ENCODE measurements around the gene MOSPD2. TPM values are rescaled to one million over a fixed set of nuclear protein-coding genes. Genes with fewer than 3 reads are reported as not detected.

MOSPD2 gene
- total RNA-seq, 3 donors from 2014 or later, result 19.7 to 27.8 (median 20.9) TPM

DNA sequence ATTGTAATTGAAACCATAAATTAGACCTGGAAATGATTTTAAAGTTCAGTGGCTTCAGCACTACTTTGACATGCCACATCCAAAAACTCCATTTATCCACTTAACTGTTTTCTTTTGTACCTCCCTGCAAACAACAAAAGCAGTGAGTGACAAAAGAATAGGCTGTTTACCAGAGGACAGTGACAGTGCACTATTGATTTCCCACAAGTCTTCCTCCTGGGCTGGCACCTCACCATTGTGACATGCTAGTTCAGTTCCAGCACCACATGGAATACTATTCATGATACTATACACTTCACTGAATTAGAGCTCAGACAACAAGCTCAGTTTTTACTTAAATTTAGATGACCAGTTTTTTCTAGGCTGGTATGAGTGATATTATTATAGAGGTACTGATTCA is 29.3 kb downstream of the MOSPD2 start:
- no peak for TF ChIP-seq POLR2A (IDR thresholded peaks at IDR 0.05)
- no peak for TF ChIP-seq POLR2AphosphoS5 (IDR thresholded peaks at IDR 0.05)
- TF ChIP-seq, protein P1, sequence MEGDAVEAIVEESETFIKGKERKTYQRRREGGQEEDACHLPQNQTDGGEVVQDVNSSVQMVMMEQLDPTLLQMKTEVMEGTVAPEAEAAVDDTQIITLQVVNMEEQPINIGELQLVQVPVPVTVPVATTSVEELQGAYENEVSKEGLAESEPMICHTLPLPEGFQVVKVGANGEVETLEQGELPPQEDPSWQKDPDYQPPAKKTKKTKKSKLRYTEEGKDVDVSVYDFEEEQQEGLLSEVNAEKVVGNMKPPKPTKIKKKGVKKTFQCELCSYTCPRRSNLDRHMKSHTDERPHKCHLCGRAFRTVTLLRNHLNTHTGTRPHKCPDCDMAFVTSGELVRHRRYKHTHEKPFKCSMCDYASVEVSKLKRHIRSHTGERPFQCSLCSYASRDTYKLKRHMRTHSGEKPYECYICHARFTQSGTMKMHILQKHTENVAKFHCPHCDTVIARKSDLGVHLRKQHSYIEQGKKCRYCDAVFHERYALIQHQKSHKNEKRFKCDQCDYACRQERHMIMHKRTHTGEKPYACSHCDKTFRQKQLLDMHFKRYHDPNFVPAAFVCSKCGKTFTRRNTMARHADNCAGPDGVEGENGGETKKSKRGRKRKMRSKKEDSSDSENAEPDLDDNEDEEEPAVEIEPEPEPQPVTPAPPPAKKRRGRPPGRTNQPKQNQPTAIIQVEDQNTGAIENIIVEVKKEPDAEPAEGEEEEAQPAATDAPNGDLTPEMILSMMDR (IDR thresholded peaks at IDR 0.05), result no peak
- Histone ChIP-seq H3K27me3 (no peaks in the 10 kb centered on the region), H3K9me3 (no peaks in the 10 kb centered on the region), H3K4me1 (no peaks in the 10 kb centered on the region), H3K27ac (no peak overlapping the region), H3K36me3 (no peaks in the 10 kb centered on the region), H3K4me3 (no peak overlapping the region)
- DNase-seq (ENCODE audit: low spot score in 2 of 2), result no peak
- intact Hi-C loops (cut with DNase I; ENCODE audit: low total_unique reads), result no loop called here

DNA sequence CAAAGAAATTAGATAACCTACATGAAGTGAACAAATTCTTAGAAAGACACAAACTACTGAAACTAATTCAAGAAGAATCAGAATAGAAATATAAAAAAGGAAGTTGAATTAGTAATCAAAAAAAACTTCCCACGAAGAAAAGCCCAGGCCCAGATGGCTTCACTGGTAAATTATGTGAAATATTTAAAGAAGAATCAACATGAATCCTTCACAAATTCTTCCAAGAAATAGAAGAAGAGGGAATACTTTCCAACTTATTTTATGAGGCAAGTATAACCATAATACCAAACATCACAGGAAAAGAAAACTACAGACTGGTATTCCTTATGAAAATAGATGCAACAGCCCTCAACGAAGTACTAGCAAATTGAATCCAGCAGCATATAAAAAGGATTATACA is 30.7 kb downstream of the MOSPD2 start:
- no peak overlapping the region for H3K27ac ChIP-seq
- H3K9me3 ChIP-seq, result no peaks in the 10 kb centered on the region
- intact Hi-C loops (cut with DNase I; ENCODE audit: low total_unique reads), result no loop called here
- DNase-seq (ENCODE audit: low spot score in 2 of 2), result no peak
- no peaks in the 10 kb centered on the region for H3K4me1 ChIP-seq
- TF ChIP-seq, protein P1 (IDR thresholded peaks at IDR 0.05), result no peak
- no peak for TF ChIP-seq POLR2A (IDR thresholded peaks at IDR 0.05)
- no peak for TF ChIP-seq POLR2AphosphoS5 (IDR thresholded peaks at IDR 0.05)
- H3K27me3 ChIP-seq, result no peaks in the 10 kb centered on the region
- H3K4me3 ChIP-seq, result no peak overlapping the region
- H3K36me3 ChIP-seq, result no peaks in the 10 kb centered on the region

DNA sequence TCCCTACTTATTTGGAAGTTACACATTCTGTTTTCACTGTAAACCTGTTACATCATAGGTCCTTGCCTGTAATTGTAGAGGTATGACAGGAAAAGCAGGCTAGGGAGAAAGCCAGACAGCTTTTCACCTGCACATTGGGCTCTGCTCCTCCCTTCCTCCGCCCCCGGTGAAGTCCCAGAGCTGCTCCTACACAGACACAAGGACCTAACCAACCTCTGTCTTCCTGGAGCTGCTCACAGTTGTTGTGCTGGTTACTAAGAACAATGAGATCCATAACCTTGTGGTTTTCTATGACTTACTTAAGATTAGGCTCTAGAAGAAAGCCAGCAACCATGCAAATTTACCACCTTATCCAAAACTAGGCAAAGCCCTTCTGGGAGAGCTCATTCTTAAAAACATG is 40.0 kb downstream of the MOSPD2 start:
- Histone ChIP-seq H3K27me3 (no peaks in the 10 kb centered on the region), H3K27ac (no peak overlapping the region), H3K36me3 (no peaks in the 10 kb centered on the region), H3K4me1 (no peaks in the 10 kb centered on the region), H3K4me3 (no peak overlapping the region), H3K9me3 (no peaks in the 10 kb centered on the region)
- peak in 1 of 2 donors; percentile 19 for DNase-seq (ENCODE audit: low spot score in 2 of 2)
- TF ChIP-seq, protein P1 (IDR thresholded peaks at IDR 0.05), result no peak
- TF ChIP-seq POLR2AphosphoS5 (IDR thresholded peaks at IDR 0.05) (no peak), POLR2A (IDR thresholded peaks at IDR 0.05) (no peak)
- intact Hi-C loops (cut with DNase I; ENCODE audit: low total_unique reads), result no loop called here

DNA sequence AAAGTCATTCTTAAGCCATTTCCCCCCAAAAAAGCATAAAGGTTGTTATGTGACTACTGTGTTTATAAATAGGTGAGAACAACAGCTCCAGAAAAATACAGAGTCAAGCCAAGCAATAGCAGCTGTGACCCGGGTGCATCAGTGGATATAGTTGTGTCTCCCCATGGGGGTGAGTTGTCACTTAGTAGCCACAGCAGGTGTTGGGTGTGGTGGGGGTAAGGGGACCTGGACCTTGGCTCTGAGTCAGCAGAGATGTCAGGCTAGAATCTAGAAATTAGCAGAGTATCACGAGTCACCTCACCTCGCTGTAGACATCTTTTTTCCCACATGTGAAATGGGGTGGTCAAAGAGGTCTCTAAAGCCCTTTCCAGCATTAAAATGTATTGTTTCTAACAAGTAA is 42.4 kb downstream of the MOSPD2 start:
- DNase-seq (ENCODE audit: low spot score in 2 of 2), result no peak
- H3K4me1 ChIP-seq, result no peaks in the 10 kb centered on the region
- intact Hi-C loops (cut with DNase I; ENCODE audit: low total_unique reads), result no loop called here
- H3K4me3 ChIP-seq, result no peak overlapping the region
- no peak overlapping the region for H3K27ac ChIP-seq
- no peaks in the 10 kb centered on the region for H3K9me3 ChIP-seq
- H3K36me3 ChIP-seq, result no peaks in the 10 kb centered on the region
- TF ChIP-seq POLR2A (IDR thresholded peaks at IDR 0.05) (no peak), POLR2AphosphoS5 (IDR thresholded peaks at IDR 0.05) (no peak)
- TF ChIP-seq, protein P1 (IDR thresholded peaks at IDR 0.05), result no peak
- H3K27me3 ChIP-seq, result no peaks in the 10 kb centered on the region

DNA sequence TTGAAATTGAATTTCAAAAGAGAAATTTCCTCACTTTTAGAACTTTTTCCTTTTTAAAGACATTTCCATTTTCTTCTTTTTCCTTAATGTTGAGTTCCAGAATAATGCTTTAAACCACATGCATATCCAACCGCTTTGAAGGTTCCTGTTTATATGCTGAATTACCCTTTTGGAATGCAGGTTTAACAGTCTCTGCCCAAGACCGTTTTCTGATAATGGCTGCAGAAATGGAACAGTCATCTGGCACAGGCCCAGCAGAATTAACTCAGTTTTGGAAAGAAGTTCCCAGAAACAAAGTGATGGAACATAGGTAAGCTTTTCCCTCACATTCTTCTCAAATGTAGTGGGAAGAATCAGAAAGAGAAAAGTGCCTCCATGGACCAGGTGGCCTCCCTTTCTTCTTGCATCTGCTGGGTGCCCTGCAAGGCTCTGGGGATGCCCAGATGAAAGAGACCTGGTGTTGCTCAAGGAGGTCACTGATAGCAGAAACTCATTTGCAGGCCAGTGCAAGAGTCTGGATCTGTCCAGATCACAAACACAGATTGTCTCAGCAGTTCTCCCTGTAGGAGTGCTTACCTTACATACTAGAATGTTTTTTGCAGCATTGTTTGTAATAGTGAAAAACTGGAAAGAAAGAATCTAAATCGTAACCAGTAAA is 42.9 kb downstream of the MOSPD2 start:
- intact Hi-C loops (cut with DNase I; ENCODE audit: low total_unique reads), result no loop called here
- no peak overlapping the region for H3K27ac ChIP-seq
- TF ChIP-seq POLR2A (IDR thresholded peaks at IDR 0.05) (no peak), POLR2AphosphoS5 (IDR thresholded peaks at IDR 0.05) (no peak)
- TF ChIP-seq, protein P1 (IDR thresholded peaks at IDR 0.05), result no peak
- no peaks in the 10 kb centered on the region for H3K9me3 ChIP-seq
- no peak overlapping the region for H3K4me3 ChIP-seq
- H3K36me3 ChIP-seq, result no peaks in the 10 kb centered on the region
- no peaks in the 10 kb centered on the region for H3K27me3 ChIP-seq
- DNase-seq (ENCODE audit: low spot score in 2 of 2), result no peak
- H3K4me1 ChIP-seq, result no peaks in the 10 kb centered on the region

Measured in breast epithelium (tissue), 4 donors.